HG03095 (cell line): ENCODE measurements around the gene MICAL3.
"Not testable (repeated sequence)": the region's sequence is repeated elsewhere in the genome, so short reads cannot be mapped to it uniquely, and the experiment has no call there.

ENCODE experiments used
- ATAC-seq: cut with Tn5 transposase; IDR thresholded peaks from one replicate; pipeline ENCODE4 v1.9.1; 2021; ENCODE audit warnings: moderate library complexity; ENCODE audit not compliant: unreplicated experiment

Gene MICAL3

GRCh38 chr22:18000441-18001039, 23.8 kb downstream of the MICAL3 start:
- no peak for ATAC-seq

- ATAC-seq, result no peak
Measured at GRCh38 chr22:17999851-18000250, 24.5 kb downstream of the MICAL3 start.

- no peak for ATAC-seq
Measured at GRCh38 chr22:17998913-17999312, 25.4 kb downstream of the MICAL3 start.

GRCh38 chr22:17997456-17997855, 26.9 kb downstream of the MICAL3 start:
- ATAC-seq, result no peak

GRCh38 chr22:17995256-17995655, 29.1 kb downstream of the MICAL3 start:
- ATAC-seq, result not testable (repeated sequence)

- no peak for ATAC-seq
Measured at GRCh38 chr22:17994424-17995108, 29.8 kb downstream of the MICAL3 start.

GRCh38 chr22:17992976-17993375, 31.4 kb downstream of the MICAL3 start:
- not testable (repeated sequence) for ATAC-seq

- ATAC-seq, result not testable (repeated sequence)
Measured at GRCh38 chr22:17991992-17992391, 32.4 kb downstream of the MICAL3 start.

- ATAC-seq, result no peak
Measured at GRCh38 chr22:17990942-17991341, 33.4 kb downstream of the MICAL3 start.

- ATAC-seq, result no peak
Measured at GRCh38 chr22:17990147-17990546, 34.2 kb downstream of the MICAL3 start.

GRCh38 chr22:17988800-17989513, 35.4 kb downstream of the MICAL3 start:
- no peak for ATAC-seq

GRCh38 chr22:17985606-17986005, 38.8 kb downstream of the MICAL3 start:
- ATAC-seq, result no peak

- ATAC-seq, result not testable (repeated sequence)
Measured at GRCh38 chr22:17985071-17985470, 39.3 kb downstream of the MICAL3 start.

- no peak for ATAC-seq
Measured at GRCh38 chr22:17984114-17984513, 40.2 kb downstream of the MICAL3 start.

- ATAC-seq, result no peak
Measured at GRCh38 chr22:17982572-17983141, 41.7 kb downstream of the MICAL3 start.

GRCh38 chr22:17981497-17981896, 42.9 kb downstream of the MICAL3 start:
- no peak for ATAC-seq

GRCh38 chr22:17980638-17981051, 43.7 kb downstream of the MICAL3 start:
- ATAC-seq, result no peak

- no peak for ATAC-seq
Measured at GRCh38 chr22:17980015-17980590, 44.3 kb downstream of the MICAL3 start.

- ATAC-seq, result no peak
Measured at GRCh38 chr22:17978027-17978426, 46.3 kb downstream of the MICAL3 start.

GRCh38 chr22:17977371-17977770, 47.0 kb downstream of the MICAL3 start:
- no peak for ATAC-seq

- no peak for ATAC-seq
Measured at GRCh38 chr22:17976121-17976520, 48.2 kb downstream of the MICAL3 start.
